Measurements from ENCODE around the gene RAP1A. TPM values are rescaled to one million over a fixed set of nuclear protein-coding genes. Genes with fewer than 3 reads are reported as not detected.

Gene RAP1A
- polyA plus RNA-seq, 1 experiment, result 78.1 TPM

GRCh38 chr1:111591937-111592336 is 27.7 kb upstream of the RAP1A start:
- Histone ChIP-seq H3K9me3 (ENCODE audit: control insufficient read depth, insufficient read depth, low read length) (no peaks in the 10 kb centered on the region), H3K4me3 (ENCODE audit: low read depth, low read length) (no peak overlapping the region), H3K27ac (ENCODE audit: low read depth, low read length) (no peak overlapping the region), H3K27me3 (ENCODE audit: control insufficient read depth, insufficient read depth, low read length) (no peaks in the 10 kb centered on the region)
- no peak for DNase-seq (ENCODE audit: low read depth, low spot score)
- CTCF ChIA-PET, result interaction anchor here (0.7 to 2.3 kb wide), 3 partner anchors 35 to 163 kb away, joined by 3 to 11 read pairs (median 3); no protein-coding TSS in a partner anchor
- POLR2A ChIA-PET, result interaction anchor here (0.6 to 1.5 kb wide), 3 partner anchors 9 to 143 kb away, joined by 3 to 7 read pairs (median 4); no protein-coding TSS in a partner anchor
- no peak for TF ChIP-seq CTCF (IDR thresholded peaks at IDR 0.05; ENCODE audit: low read depth, low read length)

- H3K27ac ChIP-seq (ENCODE audit: low read depth, low read length), result peak overlapping the region; percentile 71
- no peak for TF ChIP-seq CTCF (IDR thresholded peaks at IDR 0.05; ENCODE audit: low read depth, low read length)
- POLR2A ChIA-PET, result interaction anchor here (0.6 to 1.5 kb wide), 9 partner anchors 10 to 144 kb away, joined by 3 to 8 read pairs (median 4); no protein-coding TSS in a partner anchor
- H3K4me3 ChIP-seq (ENCODE audit: low read depth, low read length), result peak overlapping the region; percentile 34
- CTCF ChIA-PET, result interaction anchor here (1.1 to 2.3 kb wide), 4 partner anchors 9 to 122 kb away, joined by 3 to 11 read pairs (median 6); no protein-coding TSS in a partner anchor
- H3K9me3 ChIP-seq (ENCODE audit: control insufficient read depth, insufficient read depth, low read length), result no peaks in the 10 kb centered on the region
- peak; percentile 55 for DNase-seq (ENCODE audit: low read depth, low spot score)
- H3K27me3 ChIP-seq (ENCODE audit: control insufficient read depth, insufficient read depth, low read length), result no peaks in the 10 kb centered on the region
Measured at GRCh38 chr1:111592389-111593361, 26.9 kb upstream of the RAP1A start.

GRCh38 chr1:111593403-111594305 is 25.9 kb upstream of the RAP1A start:
- DNase-seq (ENCODE audit: low read depth, low spot score), result no peak
- Histone ChIP-seq H3K4me3 (ENCODE audit: low read depth, low read length) (no peak overlapping the region), H3K9me3 (ENCODE audit: control insufficient read depth, insufficient read depth, low read length) (no peaks in the 10 kb centered on the region), H3K27ac (ENCODE audit: low read depth, low read length) (no peak overlapping the region), H3K27me3 (ENCODE audit: control insufficient read depth, insufficient read depth, low read length) (no peaks in the 10 kb centered on the region)
- POLR2A ChIA-PET, result interaction anchor here (0.6 to 1.5 kb wide), 8 partner anchors 11 to 112 kb away, joined by 3 to 8 read pairs (median 4); no protein-coding TSS in a partner anchor
- no peak for TF ChIP-seq CTCF (IDR thresholded peaks at IDR 0.05; ENCODE audit: low read depth, low read length)
- CTCF ChIA-PET, result interaction anchor here (1.1 to 2.3 kb wide), 4 partner anchors 10 to 121 kb away, joined by 3 to 11 read pairs (median 6); no protein-coding TSS in a partner anchor

- Histone ChIP-seq H3K27me3 (ENCODE audit: control insufficient read depth, insufficient read depth, low read length) (no peaks in the 10 kb centered on the region), H3K27ac (ENCODE audit: low read depth, low read length) (no peak overlapping the region), H3K4me3 (ENCODE audit: low read depth, low read length) (no peak overlapping the region), H3K9me3 (ENCODE audit: control insufficient read depth, insufficient read depth, low read length) (no peaks in the 10 kb centered on the region)
- ChIA-PET POLR2A (interaction anchor here (0.6 kb wide), 1 partner anchor 41 kb away, joined by 4 read pairs; no protein-coding TSS in a partner anchor), CTCF (interaction anchor here (2.3 kb wide), 1 partner anchor 86 kb away, joined by 11 read pairs; no protein-coding TSS in a partner anchor)
- no peak for DNase-seq (ENCODE audit: low read depth, low spot score)
- TF ChIP-seq CTCF (IDR thresholded peaks at IDR 0.05; ENCODE audit: low read depth, low read length), result no peak
Measured at GRCh38 chr1:111594306-111594693, 25.3 kb upstream of the RAP1A start.
